HepG2 (cell line): ENCODE measurements around the gene TRAPPC3. TPM values are rescaled to one million over a fixed set of nuclear protein-coding genes. Genes with fewer than 3 reads are reported as not detected.

Experiments used
- ATM ChIP-seq: fragments of 450-650 bp; IDR thresholded peaks from 2 replicates; pipeline ENCODE4 v1.7.1; 2017; ENCODE audit warnings: mild to moderate bottlenecking, borderline replicate concordance
- CHCHD3 ChIP-seq: sonication (generic); formaldehyde crosslinking; IDR thresholded peaks from 2 replicates; pipeline ENCODE4 v1.8.0; 2022; ENCODE audit warnings: mild to moderate bottlenecking, missing genetic modification reagents, moderate library complexity
- PHF5A ChIP-seq: IDR thresholded peaks from one replicate; pipeline ENCODE4 v1.6.1; 2018; ENCODE audit warnings: low read depth, missing genetic modification reagents; ENCODE audit not compliant: unreplicated experiment
- POLR2A ChIP-seq, 2 experiments: IDR thresholded peaks; 2 replicates each; pipeline ENCODE4 v1.6.1; 2011; ENCODE audit warnings: low read depth in 2 of 2, low read length in 2 of 2, mild to moderate bottlenecking in 1 of 2, moderate library complexity in 1 of 2; ENCODE audit not compliant: insufficient read depth in 1 of 2
- POLR2AphosphoS5 ChIP-seq: IDR thresholded peaks from 2 replicates; pipeline ENCODE4 v1.6.1; 2012; ENCODE audit warnings: low read depth, low read length
- SMAD1 ChIP-seq: sonication (generic); formaldehyde crosslinking; IDR thresholded peaks from 2 replicates; pipeline ENCODE4 v1.4.0; 2020; ENCODE audit warnings: missing genetic modification reagents, low read depth, mild to moderate bottlenecking, borderline replicate concordance
- TCF12 ChIP-seq, 2 experiments: fragments of 450-650 bp in 1 of 2; sonication (generic) in 1 of 2; formaldehyde crosslinking in 1 of 2; IDR thresholded peaks; 2 replicates each; pipeline versions ENCODE4 v1.6.1 to v1.8.0; 2017 to 2022; ENCODE audit warnings: antibody characterized with exemption in 1 of 2, mild to moderate bottlenecking in 1 of 2, missing genetic modification reagents in 1 of 2, moderate library complexity in 1 of 2
- ZC3H4 ChIP-seq: sonication (generic); formaldehyde crosslinking; IDR thresholded peaks from 2 replicates; pipeline ENCODE4 v1.4.0; 2020; ENCODE audit warnings: missing genetic modification reagents, borderline replicate concordance
- ZFP36L1 ChIP-seq: sonication (generic); formaldehyde crosslinking; IDR thresholded peaks from 2 replicates; pipeline ENCODE4 v1.8.0; 2022; ENCODE audit warnings: mild to moderate bottlenecking, missing genetic modification reagents, moderate library complexity
- ZNF124 ChIP-seq: sonication (generic); formaldehyde crosslinking; IDR thresholded peaks from 2 replicates; pipeline ENCODE4 v1.4.0; 2020; ENCODE audit warnings: missing genetic modification reagents
- ZNF3 ChIP-seq: IDR thresholded peaks from 2 replicates; pipeline ENCODE4 v1.7.0; 2017; ENCODE audit warnings: inconsistent platforms
- ZNF619 ChIP-seq: sonication (generic); formaldehyde crosslinking; IDR thresholded peaks from 2 replicates; pipeline ENCODE4 v1.4.0; 2020; ENCODE audit warnings: mild to moderate bottlenecking, missing genetic modification reagents
- ZNF678 ChIP-seq: sonication (generic); formaldehyde crosslinking; IDR thresholded peaks from 2 replicates; pipeline ENCODE4 v1.4.0; 2020; ENCODE audit warnings: mild to moderate bottlenecking, missing genetic modification reagents
- ZNF746 ChIP-seq: sonication (generic); formaldehyde crosslinking; IDR thresholded peaks from 2 replicates; pipeline ENCODE4 v1.8.0; 2022; ENCODE audit warnings: mild to moderate bottlenecking, missing genetic modification reagents
- ZNF790 ChIP-seq: sonication (generic); formaldehyde crosslinking; IDR thresholded peaks from 2 replicates; pipeline ENCODE4 v1.8.0; 2022; ENCODE audit warnings: missing genetic modification reagents, mild to moderate bottlenecking, borderline replicate concordance
- polyA plus RNA-seq, 8 experiments: library from polyadenylated mRNA; depleted of rRNA in 3 of 8; stranded (reverse) in 7 of 8; unstranded in 1 of 8; fragments of >200 nt; fragmentation: Illumina TruSeq in 4 of 8; extraction: Trizol in 4 of 8; gene quantifications; 2 replicates each; pipeline versions ENCODE4 v1.2.1 to v1.2.3, GENCODE V29; 2011 to 2016; ENCODE audit warnings: low read depth in 4 of 8, missing spikeins in 1 of 8, mixed read lengths in 1 of 8; ENCODE audit not compliant: insufficient read depth in 1 of 8
- total RNA-seq, 5 experiments: library from RNA; depleted of rRNA; stranded (reverse); fragments of >200 nt; fragmentation: Illumina TruSeq; extraction: Trizol; gene quantifications; 2 replicates each; pipeline ENCODE4 v1.2.3, GENCODE V29; 2016; ENCODE audit warnings: low read depth in 1 of 5
- TF ChIP-seq, protein P1 (sequence below): sonication (generic); formaldehyde crosslinking; conservative IDR thresholded peaks from 2 replicates; pipeline ENCODE4 v1.8.0; 2022; ENCODE audit warnings: mild to moderate bottlenecking, moderate library complexity, missing genetic modification reagents
- TF ChIP-seq, protein P2 (sequence below): sonication (generic); formaldehyde crosslinking; IDR thresholded peaks from 2 replicates; pipeline ENCODE4 v1.8.0; 2022; ENCODE audit warnings: mild to moderate bottlenecking, missing genetic modification reagents; ENCODE audit not compliant: insufficient replicate concordance
- TF ChIP-seq, protein P3 (sequence below): sonication (generic); formaldehyde crosslinking; IDR thresholded peaks from 2 replicates; pipeline ENCODE4 v1.4.0; 2020; ENCODE audit warnings: missing genetic modification reagents, borderline replicate concordance
- TF ChIP-seq, protein P4 (sequence below): sonication (generic); formaldehyde crosslinking; IDR thresholded peaks from 2 replicates; pipeline ENCODE4 v1.8.0; 2022; ENCODE audit warnings: missing genetic modification reagents, mild to moderate bottlenecking, borderline replicate concordance
- TF ChIP-seq, protein P5 (sequence below): sonication (generic); formaldehyde crosslinking; IDR thresholded peaks from 2 replicates; pipeline ENCODE4 v1.4.0; 2020; ENCODE audit warnings: missing genetic modification reagents; ENCODE audit errors: not compliant biosample characterization

Gene TRAPPC3
- total and polyA plus RNA-seq, 2 of the 13 experiments (the other 11 are each of a cell fraction or from before 2014, with no cell fraction given): 53.7 to 62.4 TPM

DNA sequence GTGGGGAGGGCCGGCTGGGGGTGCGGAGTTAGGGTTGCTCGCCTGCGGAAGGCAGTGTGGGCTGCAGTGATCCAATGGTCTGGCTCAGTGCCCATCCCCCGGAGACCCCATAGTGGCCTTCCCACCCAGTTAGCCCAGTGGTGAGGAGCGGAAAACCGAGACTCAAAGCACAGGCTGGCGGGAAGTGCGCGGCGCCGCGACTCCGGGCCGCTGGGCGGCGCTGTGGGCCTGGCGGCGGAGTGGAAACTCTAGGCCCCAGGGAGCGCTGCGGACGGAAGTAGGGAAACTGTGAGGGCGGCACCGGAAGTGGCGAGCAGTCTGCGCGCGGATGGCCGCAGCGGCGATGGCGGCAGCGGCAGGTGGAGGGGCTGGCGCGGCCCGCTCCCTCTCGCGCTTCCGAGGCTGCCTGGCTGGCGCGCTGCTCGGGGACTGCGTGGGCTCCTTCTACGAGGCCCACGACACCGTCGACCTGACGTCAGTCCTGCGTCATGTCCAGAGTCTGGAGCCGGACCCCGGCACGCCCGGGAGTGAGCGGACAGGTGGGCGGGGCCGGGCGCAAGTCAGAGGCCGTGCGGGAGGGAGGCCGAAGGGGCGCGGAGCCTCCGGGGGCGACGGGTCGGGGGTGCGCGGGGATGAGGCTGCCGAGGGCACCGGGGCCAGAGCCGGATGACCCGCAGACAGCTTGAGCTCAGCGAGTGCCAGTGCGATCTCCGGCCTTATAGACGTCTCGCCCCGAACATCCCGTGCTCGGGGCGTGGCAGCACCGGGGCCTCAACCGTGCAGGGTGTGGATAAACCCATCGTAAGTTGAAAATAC, 60.5 kb downstream of the TRAPPC3 start, which contains the start of gene ADPRS (continued):
- TF ChIP-seq, protein P1, sequence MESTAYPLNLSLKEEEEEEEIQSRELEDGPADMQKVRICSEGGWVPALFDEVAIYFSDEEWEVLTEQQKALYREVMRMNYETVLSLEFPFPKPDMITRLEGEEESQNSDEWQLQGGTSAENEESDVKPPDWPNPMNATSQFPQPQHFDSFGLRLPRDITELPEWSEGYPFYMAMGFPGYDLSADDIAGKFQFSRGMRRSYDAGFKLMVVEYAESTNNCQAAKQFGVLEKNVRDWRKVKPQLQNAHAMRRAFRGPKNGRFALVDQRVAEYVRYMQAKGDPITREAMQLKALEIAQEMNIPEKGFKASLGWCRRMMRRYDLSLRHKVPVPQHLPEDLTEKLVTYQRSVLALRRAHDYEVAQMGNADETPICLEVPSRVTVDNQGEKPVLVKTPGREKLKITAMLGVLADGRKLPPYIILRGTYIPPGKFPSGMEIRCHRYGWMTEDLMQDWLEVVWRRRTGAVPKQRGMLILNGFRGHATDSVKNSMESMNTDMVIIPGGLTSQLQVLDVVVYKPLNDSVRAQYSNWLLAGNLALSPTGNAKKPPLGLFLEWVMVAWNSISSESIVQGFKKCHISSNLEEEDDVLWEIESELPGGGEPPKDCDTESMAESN (CRISPR knock-in tag): peak; percentile 84; the same call in 1 of the 2 replicates
- peak; percentile 66; the same call in 1 of the 2 replicates for TF ChIP-seq ZNF124
- no peak for TF ChIP-seq ZNF3 (CRISPR knock-in tag)
- TF ChIP-seq, protein P2, sequence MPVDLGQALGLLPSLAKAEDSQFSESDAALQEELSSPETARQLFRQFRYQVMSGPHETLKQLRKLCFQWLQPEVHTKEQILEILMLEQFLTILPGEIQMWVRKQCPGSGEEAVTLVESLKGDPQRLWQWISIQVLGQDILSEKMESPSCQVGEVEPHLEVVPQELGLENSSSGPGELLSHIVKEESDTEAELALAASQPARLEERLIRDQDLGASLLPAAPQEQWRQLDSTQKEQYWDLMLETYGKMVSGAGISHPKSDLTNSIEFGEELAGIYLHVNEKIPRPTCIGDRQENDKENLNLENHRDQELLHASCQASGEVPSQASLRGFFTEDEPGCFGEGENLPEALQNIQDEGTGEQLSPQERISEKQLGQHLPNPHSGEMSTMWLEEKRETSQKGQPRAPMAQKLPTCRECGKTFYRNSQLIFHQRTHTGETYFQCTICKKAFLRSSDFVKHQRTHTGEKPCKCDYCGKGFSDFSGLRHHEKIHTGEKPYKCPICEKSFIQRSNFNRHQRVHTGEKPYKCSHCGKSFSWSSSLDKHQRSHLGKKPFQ (CRISPR knock-in tag): no peak
- no peak for TF ChIP-seq ZC3H4 (CRISPR knock-in tag)
- TF ChIP-seq ZNF619 (CRISPR knock-in tag): peak; percentile 91
- TF ChIP-seq CHCHD3 (CRISPR knock-in tag): no peak; the same call in 1 of the 2 replicates
- TF ChIP-seq, protein P3, sequence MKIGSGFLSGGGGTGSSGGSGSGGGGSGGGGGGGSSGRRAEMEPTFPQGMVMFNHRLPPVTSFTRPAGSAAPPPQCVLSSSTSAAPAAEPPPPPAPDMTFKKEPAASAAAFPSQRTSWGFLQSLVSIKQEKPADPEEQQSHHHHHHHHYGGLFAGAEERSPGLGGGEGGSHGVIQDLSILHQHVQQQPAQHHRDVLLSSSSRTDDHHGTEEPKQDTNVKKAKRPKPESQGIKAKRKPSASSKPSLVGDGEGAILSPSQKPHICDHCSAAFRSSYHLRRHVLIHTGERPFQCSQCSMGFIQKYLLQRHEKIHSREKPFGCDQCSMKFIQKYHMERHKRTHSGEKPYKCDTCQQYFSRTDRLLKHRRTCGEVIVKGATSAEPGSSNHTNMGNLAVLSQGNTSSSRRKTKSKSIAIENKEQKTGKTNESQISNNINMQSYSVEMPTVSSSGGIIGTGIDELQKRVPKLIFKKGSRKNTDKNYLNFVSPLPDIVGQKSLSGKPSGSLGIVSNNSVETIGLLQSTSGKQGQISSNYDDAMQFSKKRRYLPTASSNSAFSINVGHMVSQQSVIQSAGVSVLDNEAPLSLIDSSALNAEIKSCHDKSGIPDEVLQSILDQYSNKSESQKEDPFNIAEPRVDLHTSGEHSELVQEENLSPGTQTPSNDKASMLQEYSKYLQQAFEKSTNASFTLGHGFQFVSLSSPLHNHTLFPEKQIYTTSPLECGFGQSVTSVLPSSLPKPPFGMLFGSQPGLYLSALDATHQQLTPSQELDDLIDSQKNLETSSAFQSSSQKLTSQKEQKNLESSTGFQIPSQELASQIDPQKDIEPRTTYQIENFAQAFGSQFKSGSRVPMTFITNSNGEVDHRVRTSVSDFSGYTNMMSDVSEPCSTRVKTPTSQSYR (CRISPR knock-in tag): no peak
- TF ChIP-seq TCF12 (IDR thresholded peaks at IDR 0.05): no peak
- TF ChIP-seq TCF12 (CRISPR knock-in tag; IDR thresholded peaks at IDR 0.05): no peak
- TF ChIP-seq POLR2AphosphoS5: peak; percentile 85
- TF ChIP-seq ZNF678 (CRISPR knock-in tag): no peak; the same call in 1 of the 2 replicates
- TF ChIP-seq ZNF746: peak; percentile 82; the same call in 1 of the 2 replicates
- TF ChIP-seq ZNF790: peak; percentile 95; the same call in 1 of the 2 replicates
- TF ChIP-seq PHF5A (CRISPR knock-in tag): peak; percentile 84
- TF ChIP-seq POLR2A (IDR thresholded peaks at IDR 0.05; ENCODE audit: insufficient read depth in 1 of 2, low read depth in 2 of 2, low read length in 2 of 2): peak; percentile 95 to 98
- TF ChIP-seq, protein P4, sequence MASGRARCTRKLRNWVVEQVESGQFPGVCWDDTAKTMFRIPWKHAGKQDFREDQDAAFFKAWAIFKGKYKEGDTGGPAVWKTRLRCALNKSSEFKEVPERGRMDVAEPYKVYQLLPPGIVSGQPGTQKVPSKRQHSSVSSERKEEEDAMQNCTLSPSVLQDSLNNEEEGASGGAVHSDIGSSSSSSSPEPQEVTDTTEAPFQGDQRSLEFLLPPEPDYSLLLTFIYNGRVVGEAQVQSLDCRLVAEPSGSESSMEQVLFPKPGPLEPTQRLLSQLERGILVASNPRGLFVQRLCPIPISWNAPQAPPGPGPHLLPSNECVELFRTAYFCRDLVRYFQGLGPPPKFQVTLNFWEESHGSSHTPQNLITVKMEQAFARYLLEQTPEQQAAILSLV: peak; percentile 97; the same call in 1 of the 2 replicates
- TF ChIP-seq SMAD1 (CRISPR knock-in tag): peak; percentile 93; the same call in 1 of the 2 replicates
- TF ChIP-seq ZFP36L1: 0 out of 2 replicates have a peak, but pooled peaks have one; percentile 22
- TF ChIP-seq, protein P5, sequence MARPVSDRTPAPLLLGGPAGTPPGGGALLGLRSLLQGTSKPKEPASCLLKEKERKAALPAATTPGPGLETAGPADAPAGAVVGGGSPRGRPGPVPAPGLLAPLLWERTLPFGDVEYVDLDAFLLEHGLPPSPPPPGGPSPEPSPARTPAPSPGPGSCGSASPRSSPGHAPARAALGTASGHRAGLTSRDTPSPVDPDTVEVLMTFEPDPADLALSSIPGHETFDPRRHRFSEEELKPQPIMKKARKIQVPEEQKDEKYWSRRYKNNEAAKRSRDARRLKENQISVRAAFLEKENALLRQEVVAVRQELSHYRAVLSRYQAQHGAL (CRISPR knock-in tag): no peak
- no peak for TF ChIP-seq ATM
